Measurements from ENCODE around the gene SLC35F3. TPM values are rescaled to one million over a fixed set of nuclear protein-coding genes. Genes with fewer than 3 reads are reported as not detected.

SLC35F3 gene
- total RNA-seq, 4 donors from 2014 or later: 0.36 to 1.4 (median 0.54) TPM

DNA sequence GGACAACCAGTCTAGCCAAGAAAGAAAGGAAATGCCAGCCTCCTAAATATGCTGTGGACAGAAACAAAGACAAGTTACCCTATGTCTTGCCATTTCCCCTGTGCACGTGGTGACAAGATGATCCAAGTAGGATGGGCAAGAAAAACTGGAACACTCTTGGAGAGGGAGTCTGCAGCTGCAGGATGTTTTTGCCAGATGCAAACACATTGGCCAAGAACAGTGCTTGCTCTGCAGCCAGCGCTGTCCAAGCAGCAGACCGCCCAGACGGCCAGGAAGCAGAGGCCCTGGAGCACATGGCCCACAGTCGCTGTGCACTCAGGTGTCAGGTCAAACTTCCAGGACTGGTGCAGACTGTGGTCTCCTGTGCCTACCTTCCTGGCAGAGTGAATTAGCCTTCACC lies 189.3 kb downstream of the SLC35F3 start:
- Histone ChIP-seq H3K27me3 (peaks cover 3% of the 10 kb centered on the region), H3K27ac (no peak overlapping the region), H3K4me1 (no peaks in the 10 kb centered on the region), H3K9me3 (peaks cover 5% of the 10 kb centered on the region), H3K36me3 (no peaks in the 10 kb centered on the region), H3K4me3 (no peak overlapping the region)
- DNase-seq (ENCODE audit: low spot score in 2 of 2): peak in 1 of 2 donors; percentile 83
- 18% methylated on average over 3 of the region's 5 CpGs for WGBS
- TF ChIP-seq POLR2AphosphoS5 (IDR thresholded peaks at IDR 0.05) (no peak), EP300 (IDR thresholded peaks at IDR 0.05) (no peak), CTCF (IDR thresholded peaks at IDR 0.05) (no peak), POLR2A (IDR thresholded peaks at IDR 0.05) (no peak)

- H3K27ac ChIP-seq: no peak overlapping the region
- H3K4me1 ChIP-seq: no peaks in the 10 kb centered on the region
- H3K36me3 ChIP-seq: no peaks in the 10 kb centered on the region
- no peak overlapping the region for H3K4me3 ChIP-seq
- WGBS: 56% methylated on average over 1 of the region's 1 CpG
- H3K27me3 ChIP-seq: peaks cover 3% of the 10 kb centered on the region
- no peak for DNase-seq (ENCODE audit: low spot score in 2 of 2)
- TF ChIP-seq POLR2AphosphoS5 (IDR thresholded peaks at IDR 0.05) (no peak), POLR2A (IDR thresholded peaks at IDR 0.05) (no peak), EP300 (IDR thresholded peaks at IDR 0.05) (no peak), CTCF (IDR thresholded peaks at IDR 0.05) (no peak)
- H3K9me3 ChIP-seq: peaks cover 5% of the 10 kb centered on the region
Observed at GRCh38 chr1:234094172-234094571, 189.7 kb downstream of the SLC35F3 start.

DNA sequence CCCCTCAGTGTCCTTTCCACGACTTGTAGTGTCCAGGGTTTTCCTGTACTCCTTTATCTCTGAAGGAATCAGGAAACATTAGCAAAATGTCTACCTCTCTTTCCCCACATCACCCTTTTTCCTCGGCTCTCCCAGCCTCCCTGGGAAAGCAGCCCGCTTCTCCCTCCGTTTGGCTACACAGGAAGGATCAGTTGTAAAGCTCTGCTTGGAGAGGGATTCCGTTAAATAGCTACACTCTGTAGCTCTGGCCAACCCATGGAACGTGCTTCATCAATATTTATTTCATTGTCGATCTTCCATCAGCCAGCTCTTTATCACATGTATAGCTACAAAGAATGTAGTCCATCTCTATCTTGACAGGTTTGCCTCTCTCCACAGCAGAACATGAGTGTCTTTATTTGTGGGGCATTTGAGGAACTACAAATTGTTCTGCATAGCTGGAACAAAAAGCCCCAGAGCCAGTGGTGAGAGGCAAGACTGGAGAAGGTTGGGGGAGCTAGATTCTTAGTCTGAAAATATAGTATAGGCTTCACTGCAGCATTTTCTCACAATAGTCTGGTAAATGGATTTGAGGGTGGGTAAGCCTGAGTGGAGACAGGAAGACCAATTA lies 191.8 kb downstream of the SLC35F3 start:
- Histone ChIP-seq H3K36me3 (no peaks in the 10 kb centered on the region), H3K9me3 (no peaks in the 10 kb centered on the region), H3K4me3 (no peak overlapping the region), H3K27me3 (peaks cover 7% of the 10 kb centered on the region), H3K27ac (no peak overlapping the region), H3K4me1 (no peaks in the 10 kb centered on the region)
- WGBS: 66% methylated on average over 7 of the region's 7 CpGs
- DNase-seq (ENCODE audit: low spot score in 2 of 2): no peak
- TF ChIP-seq POLR2AphosphoS5 (IDR thresholded peaks at IDR 0.05) (no peak), CTCF (IDR thresholded peaks at IDR 0.05) (no peak), POLR2A (IDR thresholded peaks at IDR 0.05) (no peak), EP300 (IDR thresholded peaks at IDR 0.05) (no peak)

DNA sequence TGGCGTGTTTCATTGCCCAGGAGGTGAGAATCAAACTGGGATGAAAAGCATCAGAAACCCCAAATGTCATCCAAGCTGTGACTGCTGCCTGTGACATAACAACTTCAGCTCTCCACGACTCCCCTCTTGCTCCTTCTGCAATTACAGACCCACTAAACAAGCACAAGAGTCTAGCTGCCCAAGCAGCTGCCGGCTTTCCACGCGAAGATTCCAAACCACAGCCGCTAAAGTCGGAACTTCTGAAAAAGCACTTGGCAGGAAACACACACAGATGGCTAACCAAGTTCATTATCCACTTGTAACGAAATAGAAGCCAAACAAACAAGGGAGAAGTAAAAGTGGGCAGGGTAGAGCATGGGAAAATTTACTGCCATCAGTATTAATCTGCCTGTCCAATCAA lies 198.1 kb downstream of the SLC35F3 start:
- DNase-seq (ENCODE audit: low spot score in 2 of 2): no peak
- Histone ChIP-seq H3K27ac (no peak overlapping the region), H3K27me3 (peaks cover 7% of the 10 kb centered on the region), H3K4me3 (no peak overlapping the region), H3K9me3 (no peaks in the 10 kb centered on the region), H3K4me1 (peaks cover 3% of the 10 kb centered on the region), H3K36me3 (no peaks in the 10 kb centered on the region)
- TF ChIP-seq POLR2AphosphoS5 (IDR thresholded peaks at IDR 0.05) (no peak), POLR2A (IDR thresholded peaks at IDR 0.05) (no peak), EP300 (IDR thresholded peaks at IDR 0.05) (no peak), CTCF (IDR thresholded peaks at IDR 0.05) (no peak)
- WGBS: 18% methylated on average over 8 of the region's 8 CpGs

- DNase-seq (ENCODE audit: low spot score in 2 of 2): no peak
- peaks cover 3% of the 10 kb centered on the region for H3K4me1 ChIP-seq
- no peaks in the 10 kb centered on the region for H3K9me3 ChIP-seq
- TF ChIP-seq POLR2A (IDR thresholded peaks at IDR 0.05) (no peak), EP300 (IDR thresholded peaks at IDR 0.05) (no peak), CTCF (IDR thresholded peaks at IDR 0.05) (no peak), POLR2AphosphoS5 (IDR thresholded peaks at IDR 0.05) (no peak)
- H3K4me3 ChIP-seq: no peak overlapping the region
- peaks cover 6% of the 10 kb centered on the region for H3K27me3 ChIP-seq
- H3K36me3 ChIP-seq: no peaks in the 10 kb centered on the region
- no peak overlapping the region for H3K27ac ChIP-seq
- WGBS: 78% methylated on average over 3 of the region's 3 CpGs
Observed at GRCh38 chr1:234103198-234103597, 198.7 kb downstream of the SLC35F3 start.

All from suprapubic skin (tissue), 4 donors.